Ovary (tissue), 9 donors: Measurements from ENCODE around the gene SFMBT2. TPM values are rescaled to one million over a fixed set of nuclear protein-coding genes. Genes with fewer than 3 reads are reported as not detected.

Experiments used
- DNase-seq, 5 donors: peaks; one replicate each; pipeline ENCODE4 v3.0.0-alpha.2; 2019 to 2020
- H3K27ac ChIP-seq, 2 donors: fragments of 200-600 bp; one replicate each; pipeline versions ENCODE4 v1.5.1 to v1.8.0; 2019 to 2022
- H3K27me3 ChIP-seq: fragments of 200-600 bp; one replicate; pipeline ENCODE4 v1.8.0; 2022
- H3K36me3 ChIP-seq: fragments of 200-600 bp; sonication (generic); one replicate; pipeline ENCODE4 v1.5.1; 2019
- H3K4me1 ChIP-seq: one replicate; pipeline ENCODE4 v1.8.1; 2013; ENCODE audit warnings: mild to moderate bottlenecking, moderate library complexity; ENCODE audit not compliant: insufficient read depth
- H3K4me3 ChIP-seq: fragments of 200-600 bp; sonication (generic); one replicate; pipeline ENCODE4 v1.5.1; 2017
- H3K9me3 ChIP-seq, 2 donors: fragments of 200-600 bp in 1 of 2; sonication (generic) in 1 of 2; one replicate each; pipeline versions ENCODE4 v1.5.1 to v1.8.1; 2013 to 2019; ENCODE audit warnings: mild to moderate bottlenecking in 1 of 2, moderate library complexity in 1 of 2
- EP300 ChIP-seq: sonication (generic); formaldehyde crosslinking; IDR thresholded peaks from one replicate; pipeline ENCODE4 v1.6.1; 2017; ENCODE audit warnings: antibody characterized with exemption
- POLR2A ChIP-seq: fragments of 450-650 bp; IDR thresholded peaks from one replicate; pipeline ENCODE4 v1.6.1; 2017; ENCODE audit warnings: antibody characterized with exemption, mild to moderate bottlenecking, moderate library complexity
- WGBS, 3 donors: extraction: QIAGEN DNeasy Blood & Tissue Kit in 1 of 3; methylation state at CpG; one replicate each; pipeline versions ENCODE4 v1.1.5 to v1.1.7; 2013 to 2017; 5-methylcytosine and 5-hydroxymethylcytosine counted together
- intact Hi-C, 4 donors: fragments of 100-400 bp; cut with DNase I; formaldehyde crosslinking; loops; one replicate each; pipeline versions ENCODE4 v1.11.0 to v1.15.1; 2022 to 2023
- polyA plus RNA-seq, 2 donors: library from polyadenylated mRNA; stranded (reverse); fragments of 200-250 nt in 1 of 2; fragments of 350-450 nt in 1 of 2; fragmentation: Illumina TruSeq in 1 of 2; extraction: RNeasy Lipid Tissue Mini Kit (QIAGEN cat#74804) in 1 of 2; gene quantifications; one replicate each; pipeline ENCODE4 v1.2.3, GENCODE V29; 2013 to 2014
- total RNA-seq, 7 donors: library from RNA; depleted of rRNA in 2 of 7; stranded (reverse); fragments of >200 nt in 2 of 7; fragmentation: NEBNext Ultra II Directional in 3 of 7; extraction: Animal tissue kit (Norgen Biotek cat#: 25700) in 3 of 7; gene quantifications; one replicate each; pipeline versions ENCODE4 v1.1.0 to v1.2.4, GENCODE V29; 2016 to 2023
- TF ChIP-seq, protein P1 (sequence below), 3 donors: fragments of 450-650 bp in 2 of 3; fragments of 200-600 bp in 1 of 3; IDR thresholded peaks; one replicate each; pipeline versions ENCODE4 v1.5.1 to v1.8.0; 2016 to 2022; ENCODE audit warnings: antibody characterized with exemption in 3 of 3, mild to moderate bottlenecking in 1 of 3
- donor health status: DM: no; HTN: no; CAD: no; lungs with moderate emphysema.
- donor health status: DM: no; HTN: no; CAD: no.
- donor health status: Bipolar disorder and iron deficiency.
- donor health status: DM: yes; HTN: yes; CAD: no.
- donor health status: DM: no; HTN: no; CAD: no.
- donor health status: DM: yes; HTN: yes; CAD: no.

The SFMBT2 gene
- total and polyA plus RNA-seq, 9 donors: 5.0 to 28.1 (median 17.8) TPM

DNA sequence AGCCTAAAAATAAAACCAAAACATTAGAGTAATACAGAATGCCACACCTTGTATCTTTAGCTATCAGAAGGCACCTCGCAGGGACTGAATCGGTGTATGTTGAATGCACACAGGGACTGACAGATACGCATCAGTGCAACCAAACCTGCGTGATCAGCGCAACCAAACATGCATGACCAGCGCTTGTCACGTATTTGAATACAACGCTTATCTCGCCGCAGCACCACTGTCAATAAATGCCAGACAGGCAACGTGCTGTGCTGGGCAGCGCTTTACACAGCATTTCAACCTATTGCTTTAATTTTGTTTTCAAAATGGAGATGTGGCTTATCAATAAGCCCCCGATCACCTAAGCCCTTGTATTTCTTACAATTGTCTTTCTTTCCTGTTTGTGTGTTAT, 242.4 kb downstream of the SFMBT2 start:
- Histone ChIP-seq H3K4me1 (no peaks in the 10 kb centered on the region), H3K36me3 (no peaks in the 10 kb centered on the region), H3K27me3 (no peaks in the 10 kb centered on the region), H3K9me3 (no peaks in the 10 kb centered on the region), H3K27ac (no peak overlapping the region), H3K4me3 (no peak overlapping the region)
- WGBS, 3 donors: 96 to 97% (median 96%) methylated on average over 13 of the region's 13 CpGs
- no peak for TF ChIP-seq POLR2A
- TF ChIP-seq EP300: no peak
- TF ChIP-seq, protein P1, sequence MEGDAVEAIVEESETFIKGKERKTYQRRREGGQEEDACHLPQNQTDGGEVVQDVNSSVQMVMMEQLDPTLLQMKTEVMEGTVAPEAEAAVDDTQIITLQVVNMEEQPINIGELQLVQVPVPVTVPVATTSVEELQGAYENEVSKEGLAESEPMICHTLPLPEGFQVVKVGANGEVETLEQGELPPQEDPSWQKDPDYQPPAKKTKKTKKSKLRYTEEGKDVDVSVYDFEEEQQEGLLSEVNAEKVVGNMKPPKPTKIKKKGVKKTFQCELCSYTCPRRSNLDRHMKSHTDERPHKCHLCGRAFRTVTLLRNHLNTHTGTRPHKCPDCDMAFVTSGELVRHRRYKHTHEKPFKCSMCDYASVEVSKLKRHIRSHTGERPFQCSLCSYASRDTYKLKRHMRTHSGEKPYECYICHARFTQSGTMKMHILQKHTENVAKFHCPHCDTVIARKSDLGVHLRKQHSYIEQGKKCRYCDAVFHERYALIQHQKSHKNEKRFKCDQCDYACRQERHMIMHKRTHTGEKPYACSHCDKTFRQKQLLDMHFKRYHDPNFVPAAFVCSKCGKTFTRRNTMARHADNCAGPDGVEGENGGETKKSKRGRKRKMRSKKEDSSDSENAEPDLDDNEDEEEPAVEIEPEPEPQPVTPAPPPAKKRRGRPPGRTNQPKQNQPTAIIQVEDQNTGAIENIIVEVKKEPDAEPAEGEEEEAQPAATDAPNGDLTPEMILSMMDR (IDR thresholded peaks at IDR 0.05): no peak
- intact Hi-C loops: no loop called here
- no peak for DNase-seq

DNA sequence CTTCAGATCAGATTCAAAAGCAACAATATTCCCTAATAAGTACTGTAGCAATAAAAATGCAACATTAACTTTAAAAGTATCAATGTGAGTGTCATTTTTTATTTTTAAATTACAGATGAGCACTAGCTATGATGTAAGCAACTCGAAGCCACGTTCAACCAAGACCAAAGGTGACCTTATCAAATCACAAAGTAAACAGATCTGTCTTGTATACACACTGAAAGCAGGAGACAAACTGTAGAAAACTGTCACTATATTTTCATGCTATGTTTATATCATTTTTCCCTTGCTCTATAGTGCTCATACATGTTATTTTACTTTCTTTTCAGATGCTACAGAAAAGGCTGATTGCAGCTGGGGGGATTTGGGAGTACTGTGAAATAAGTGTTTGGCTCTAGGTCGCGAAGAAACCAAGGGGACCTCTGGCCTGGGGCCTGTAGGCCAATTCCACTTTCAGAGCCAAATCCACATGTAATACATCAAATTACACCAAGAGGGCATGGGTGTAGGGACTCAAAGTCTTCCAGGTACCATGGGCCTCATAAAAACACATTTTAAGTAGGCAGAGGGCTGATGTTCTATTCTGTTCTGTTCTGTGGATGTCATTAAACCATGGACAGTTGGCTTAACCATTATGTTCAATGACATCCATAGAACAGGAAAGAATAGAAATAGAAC, 245.2 kb downstream of the SFMBT2 start:
- Histone ChIP-seq H3K27me3 (no peaks in the 10 kb centered on the region), H3K27ac (no peak overlapping the region), H3K4me1 (peaks cover 2% of the 10 kb centered on the region), H3K9me3 (no peaks in the 10 kb centered on the region), H3K36me3 (no peaks in the 10 kb centered on the region), H3K4me3 (no peak overlapping the region)
- 78 to 84% (median 78%) methylated on average over 4 of the region's 4 CpGs for WGBS, 3 donors
- intact Hi-C loops: no loop called here
- no peak for DNase-seq
- TF ChIP-seq EP300: no peak

DNA sequence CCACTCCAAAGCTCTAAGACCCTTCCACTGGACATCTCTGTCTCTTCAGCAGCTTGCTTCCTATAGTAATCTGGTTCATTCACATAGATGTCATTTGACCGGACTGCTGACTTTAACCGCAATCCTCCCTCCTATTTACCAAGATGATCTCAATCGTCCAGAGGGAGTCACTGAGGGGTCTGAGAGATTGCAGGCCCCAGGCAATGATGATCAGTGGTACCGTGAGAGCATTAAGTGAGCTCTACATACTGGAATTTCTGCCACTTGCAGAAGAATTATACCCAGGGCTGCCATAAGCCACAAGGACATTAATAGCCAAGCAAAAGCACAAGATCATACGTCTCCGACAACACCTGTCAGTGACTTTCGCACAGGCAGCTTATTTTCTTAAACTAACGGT, 245.9 kb downstream of the SFMBT2 start:
- no peak overlapping the region for H3K4me3 ChIP-seq
- H3K9me3 ChIP-seq: no peaks in the 10 kb centered on the region
- no peaks in the 10 kb centered on the region for H3K27me3 ChIP-seq
- intact Hi-C loops: no loop called here
- no peak for DNase-seq
- WGBS, 3 donors: 93 to 97% (median 94%) methylated on average over 8 of the region's 8 CpGs
- peaks cover 2% of the 10 kb centered on the region for H3K4me1 ChIP-seq
- TF ChIP-seq POLR2A (no peak), EP300 (no peak)
- TF ChIP-seq, protein P1 (IDR thresholded peaks at IDR 0.05): no peak
- no peaks in the 10 kb centered on the region for H3K36me3 ChIP-seq
- H3K27ac ChIP-seq: no peak overlapping the region

DNA sequence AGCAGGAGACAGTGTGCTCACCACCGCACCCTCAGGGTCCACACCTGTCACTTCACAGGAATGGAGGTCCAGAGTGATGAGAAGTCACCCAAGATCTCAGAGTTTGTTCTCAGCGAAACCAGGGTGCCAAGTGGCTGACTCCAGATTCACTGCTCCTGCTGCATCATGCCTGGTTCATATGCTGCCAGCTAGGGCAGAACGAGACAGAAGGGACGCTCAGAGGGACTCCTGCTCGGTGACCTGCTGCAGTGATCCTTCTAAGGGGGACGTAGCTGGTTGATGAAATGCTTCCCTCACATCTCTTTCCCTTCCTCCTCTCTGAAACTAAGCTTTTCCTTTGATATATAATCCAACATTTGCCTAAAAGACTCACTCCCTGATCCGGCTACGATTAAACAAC, 248.5 kb downstream of the SFMBT2 start:
- H3K4me3 ChIP-seq: no peak overlapping the region
- WGBS, 3 donors: 94 to 97% (median 94%) methylated on average over 8 of the region's 8 CpGs
- H3K27ac ChIP-seq: no peak overlapping the region
- H3K36me3 ChIP-seq: no peaks in the 10 kb centered on the region
- TF ChIP-seq, protein P1 (IDR thresholded peaks at IDR 0.05): no peak
- TF ChIP-seq EP300 (no peak), POLR2A (no peak)
- peaks cover 2% of the 10 kb centered on the region for H3K4me1 ChIP-seq
- H3K27me3 ChIP-seq: no peaks in the 10 kb centered on the region
- H3K9me3 ChIP-seq: no peaks in the 10 kb centered on the region
- DNase-seq: no peak
- intact Hi-C loops: no loop called here

DNA sequence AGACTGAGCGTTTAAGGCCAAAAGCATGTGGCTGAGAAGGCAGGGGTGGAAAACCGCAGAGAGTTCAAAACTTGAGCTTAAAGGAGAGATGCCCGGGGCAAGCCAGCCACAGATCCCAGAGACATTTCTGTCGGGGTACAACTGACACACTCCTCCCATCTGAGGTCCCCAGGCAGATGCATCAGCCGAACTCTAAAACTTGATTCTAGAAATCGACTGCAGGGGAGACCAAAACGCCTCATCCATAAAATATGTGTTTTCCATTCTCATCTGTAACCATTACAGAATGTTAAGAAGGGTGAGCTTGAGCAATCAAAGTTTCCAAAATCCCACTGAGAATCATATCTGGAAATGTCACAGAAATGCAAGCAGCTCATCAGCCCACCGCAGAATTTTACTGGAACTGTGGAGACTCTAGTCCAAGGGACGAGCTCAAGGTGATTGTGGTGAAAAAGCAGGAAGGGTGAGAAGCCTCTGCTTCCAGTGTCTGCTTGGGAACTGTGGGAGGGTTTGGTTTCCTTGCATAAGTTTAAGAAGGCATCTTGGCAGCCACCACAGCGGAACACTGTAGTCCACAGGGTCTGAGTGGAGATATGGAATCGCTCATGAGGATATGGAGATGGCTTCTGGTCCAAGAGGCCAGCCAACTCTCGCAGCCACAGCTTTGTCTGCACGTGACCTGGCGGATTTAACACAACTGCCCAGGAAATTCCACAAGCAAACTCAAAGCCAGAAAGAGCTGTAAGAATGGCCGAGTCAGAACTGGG, 249.2 kb downstream of the SFMBT2 start:
- DNase-seq: peak in 2 of 5 donors; percentile 22 to 60
- H3K9me3 ChIP-seq: no peaks in the 10 kb centered on the region
- H3K27ac ChIP-seq: no peak overlapping the region
- H3K4me1 ChIP-seq: peaks cover 2% of the 10 kb centered on the region
- no peak overlapping the region for H3K4me3 ChIP-seq
- TF ChIP-seq EP300 (no peak), POLR2A (no peak)
- TF ChIP-seq, protein P1 (IDR thresholded peaks at IDR 0.05): no peak
- H3K36me3 ChIP-seq: no peaks in the 10 kb centered on the region
- intact Hi-C loops: no loop called here
- WGBS, 3 donors: 50 to 53% (median 51%) methylated on average over 15 of the region's 15 CpGs
- H3K27me3 ChIP-seq: no peaks in the 10 kb centered on the region
